ENCODE measurements around the gene DAPK1. TPM values are rescaled to one million over a fixed set of nuclear protein-coding genes. Genes with fewer than 3 reads are reported as not detected.

DAPK1 gene
- total and polyA plus RNA-seq, 3 experiments from 2014 or later: 3.7 to 4.3 TPM; not detected in 1

GRCh38 chr9:87643107-87643650 lies 145.5 kb downstream of the DAPK1 start:
- Histone ChIP-seq H3K36me3 (ENCODE audit: insufficient read depth, low read length) (no peaks in the 10 kb centered on the region), H3K27ac (ENCODE audit: low read depth, low read length) (no peak overlapping the region), H3K9me3 (ENCODE audit: low read length) (no peaks in the 10 kb centered on the region), H3K27me3 (ENCODE audit: insufficient read depth, low read length, poor library complexity, severe bottlenecking) (no peaks in the 10 kb centered on the region), H3K4me3 (ENCODE audit: low read length) (no peak overlapping the region), H3K4me1 (ENCODE audit: insufficient read depth, low read length) (no peaks in the 10 kb centered on the region)
- no peak for DNase-seq
- Mint-ChIP-seq H3K27me3 (no peaks in the 10 kb centered on the region), H3K4me3 (no peak overlapping the region), H3K27ac (no peak overlapping the region), H3K36me3 (no peaks in the 10 kb centered on the region), H3K9me3 (no peaks in the 10 kb centered on the region), H3K4me1 (no peaks in the 10 kb centered on the region)
- ChIA-PET POLR2A (no interaction called here), CTCF (no interaction called here)

DNA sequence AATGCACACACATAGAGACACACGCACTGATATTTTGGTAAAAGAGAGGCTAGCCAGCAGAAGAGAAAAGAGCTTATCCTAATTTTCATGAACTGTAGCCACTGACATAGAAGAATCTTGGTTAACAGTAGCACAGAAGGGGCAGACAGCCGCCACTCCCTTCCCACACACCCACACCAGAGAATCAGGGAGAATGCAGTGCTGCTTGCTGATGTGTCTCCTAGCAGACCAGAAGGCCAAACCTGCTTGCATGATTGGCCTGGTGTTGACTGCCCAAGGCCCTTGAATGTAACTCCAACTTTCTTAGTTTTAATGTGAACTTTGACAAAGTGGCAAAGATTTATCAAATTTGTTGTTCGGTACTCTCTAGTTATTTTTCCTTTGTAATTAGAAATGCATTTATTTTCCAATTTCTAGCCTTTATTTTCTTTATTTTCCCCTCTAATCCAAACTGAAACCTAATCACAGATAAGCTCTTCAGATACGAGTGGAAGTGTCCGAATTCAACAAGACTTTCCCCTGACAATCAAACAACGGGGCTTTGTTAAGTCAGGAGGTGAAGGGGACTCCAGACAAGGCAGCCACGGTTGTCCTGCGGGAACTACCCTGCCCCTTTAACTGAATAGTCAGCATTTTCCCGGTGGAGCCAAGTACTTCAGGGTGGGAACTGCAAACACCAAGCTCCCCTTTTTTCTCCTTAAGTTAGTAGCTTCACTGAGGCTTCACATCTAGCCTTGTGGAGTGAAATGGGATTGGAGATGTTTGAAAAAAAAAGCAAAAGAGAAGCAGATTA lies 146.3 kb downstream of the DAPK1 start:
- no peaks in the 10 kb centered on the region for H3K9me3 ChIP-seq (ENCODE audit: low read length)
- DNase-seq: no peak
- H3K36me3 ChIP-seq (ENCODE audit: insufficient read depth, low read length): no peaks in the 10 kb centered on the region
- no peaks in the 10 kb centered on the region for H3K9me3 Mint-ChIP-seq
- H3K36me3 Mint-ChIP-seq: no peaks in the 10 kb centered on the region
- ChIA-PET POLR2A (no interaction called here), CTCF (no interaction called here)
- H3K27me3 Mint-ChIP-seq: no peaks in the 10 kb centered on the region
- H3K27ac ChIP-seq (ENCODE audit: low read depth, low read length): no peak overlapping the region
- H3K27ac Mint-ChIP-seq: no peak overlapping the region
- H3K4me3 Mint-ChIP-seq: no peak overlapping the region
- no peaks in the 10 kb centered on the region for H3K27me3 ChIP-seq (ENCODE audit: insufficient read depth, low read length, poor library complexity, severe bottlenecking)
- H3K4me3 ChIP-seq (ENCODE audit: low read length): no peak overlapping the region
- no peaks in the 10 kb centered on the region for H3K4me1 ChIP-seq (ENCODE audit: insufficient read depth, low read length)
- no peaks in the 10 kb centered on the region for H3K4me1 Mint-ChIP-seq

DNA sequence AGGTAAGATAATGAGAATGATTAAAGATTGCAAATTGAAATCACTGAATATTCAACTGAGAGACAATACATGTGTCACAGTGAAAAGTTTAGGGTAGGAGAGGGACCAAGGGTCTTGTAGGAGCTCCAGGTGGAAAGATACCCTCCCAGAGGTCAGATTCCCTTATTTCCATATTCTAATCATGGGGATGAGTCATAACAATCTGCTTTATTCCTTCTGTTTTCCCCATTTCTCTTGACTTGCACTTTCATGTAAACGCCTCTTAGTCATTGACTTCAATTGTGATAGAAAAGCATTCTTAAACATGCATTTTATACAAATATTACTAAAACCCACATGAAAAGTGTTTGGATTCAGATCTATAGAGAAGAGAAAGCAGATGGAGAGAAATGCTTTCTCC lies 147.0 kb downstream of the DAPK1 start:
- Histone ChIP-seq H3K36me3 (ENCODE audit: insufficient read depth, low read length) (no peaks in the 10 kb centered on the region), H3K27ac (ENCODE audit: low read depth, low read length) (no peak overlapping the region), H3K4me1 (ENCODE audit: insufficient read depth, low read length) (no peaks in the 10 kb centered on the region), H3K9me3 (ENCODE audit: low read length) (no peaks in the 10 kb centered on the region), H3K27me3 (ENCODE audit: insufficient read depth, low read length, poor library complexity, severe bottlenecking) (no peaks in the 10 kb centered on the region), H3K4me3 (ENCODE audit: low read length) (no peak overlapping the region)
- no peak for DNase-seq
- H3K36me3 Mint-ChIP-seq: no peaks in the 10 kb centered on the region
- H3K27me3 Mint-ChIP-seq: no peaks in the 10 kb centered on the region
- H3K4me3 Mint-ChIP-seq: no peak overlapping the region
- no peaks in the 10 kb centered on the region for H3K9me3 Mint-ChIP-seq
- H3K4me1 Mint-ChIP-seq: no peaks in the 10 kb centered on the region
- ChIA-PET POLR2A (no interaction called here), CTCF (no interaction called here)
- H3K27ac Mint-ChIP-seq: no peak overlapping the region

- H3K36me3 ChIP-seq (ENCODE audit: insufficient read depth, low read length): no peaks in the 10 kb centered on the region
- H3K27ac ChIP-seq (ENCODE audit: low read depth, low read length): no peak overlapping the region
- CTCF ChIA-PET: no interaction called here
- POLR2A ChIA-PET: no interaction called here
- H3K9me3 ChIP-seq (ENCODE audit: low read length): no peaks in the 10 kb centered on the region
- Mint-ChIP-seq H3K4me1 (no peaks in the 10 kb centered on the region), H3K9me3 (no peaks in the 10 kb centered on the region), H3K4me3 (no peak overlapping the region), H3K36me3 (no peaks in the 10 kb centered on the region), H3K27ac (no peak overlapping the region), H3K27me3 (no peaks in the 10 kb centered on the region)
- no peaks in the 10 kb centered on the region for H3K27me3 ChIP-seq (ENCODE audit: insufficient read depth, low read length, poor library complexity, severe bottlenecking)
- H3K4me1 ChIP-seq (ENCODE audit: insufficient read depth, low read length): no peaks in the 10 kb centered on the region
- H3K4me3 ChIP-seq (ENCODE audit: low read length): no peak overlapping the region
- no peak for DNase-seq
Observed at GRCh38 chr9:87646546-87646945, 148.9 kb downstream of the DAPK1 start.

GRCh38 chr9:87647114-87647513 lies 149.4 kb downstream of the DAPK1 start:
- H3K4me3 ChIP-seq (ENCODE audit: low read length): no peak overlapping the region
- no peak overlapping the region for H3K27ac ChIP-seq (ENCODE audit: low read depth, low read length)
- H3K4me1 ChIP-seq (ENCODE audit: insufficient read depth, low read length): no peaks in the 10 kb centered on the region
- H3K36me3 ChIP-seq (ENCODE audit: insufficient read depth, low read length): no peaks in the 10 kb centered on the region
- ChIA-PET POLR2A (no interaction called here), CTCF (no interaction called here)
- no peaks in the 10 kb centered on the region for H3K27me3 ChIP-seq (ENCODE audit: insufficient read depth, low read length, poor library complexity, severe bottlenecking)
- Mint-ChIP-seq H3K36me3 (no peaks in the 10 kb centered on the region), H3K27me3 (no peaks in the 10 kb centered on the region), H3K4me3 (no peak overlapping the region), H3K4me1 (no peaks in the 10 kb centered on the region), H3K27ac (no peak overlapping the region), H3K9me3 (no peaks in the 10 kb centered on the region)
- no peaks in the 10 kb centered on the region for H3K9me3 ChIP-seq (ENCODE audit: low read length)
- DNase-seq: no peak

DNA sequence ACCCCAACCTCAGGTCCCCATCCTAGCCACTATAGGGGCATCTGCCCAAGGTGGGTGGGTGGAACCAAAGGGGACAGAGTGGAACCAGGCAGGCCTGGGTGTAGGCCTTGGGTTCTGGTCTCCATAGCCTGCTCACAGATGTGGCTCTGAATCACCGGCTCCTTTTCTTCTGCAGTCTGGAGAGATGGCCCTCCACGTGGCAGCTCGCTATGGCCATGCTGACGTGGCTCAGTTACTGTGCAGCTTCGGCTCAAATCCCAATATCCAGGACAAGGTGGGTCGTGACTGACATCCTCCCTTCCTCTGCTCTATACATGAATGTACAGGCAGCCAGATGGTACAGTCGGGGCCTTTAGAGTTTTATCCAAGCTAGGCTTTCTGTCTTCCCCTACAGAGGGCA lies 150.9 kb downstream of the DAPK1 start:
- Histone ChIP-seq H3K9me3 (ENCODE audit: low read length) (no peaks in the 10 kb centered on the region), H3K27ac (ENCODE audit: low read depth, low read length) (no peak overlapping the region), H3K36me3 (ENCODE audit: insufficient read depth, low read length) (no peaks in the 10 kb centered on the region), H3K27me3 (ENCODE audit: insufficient read depth, low read length, poor library complexity, severe bottlenecking) (no peaks in the 10 kb centered on the region), H3K4me1 (ENCODE audit: insufficient read depth, low read length) (no peaks in the 10 kb centered on the region), H3K4me3 (ENCODE audit: low read length) (no peak overlapping the region)
- no peak overlapping the region for H3K4me3 Mint-ChIP-seq
- DNase-seq: no peak
- H3K36me3 Mint-ChIP-seq: no peaks in the 10 kb centered on the region
- no peaks in the 10 kb centered on the region for H3K9me3 Mint-ChIP-seq
- H3K4me1 Mint-ChIP-seq: no peaks in the 10 kb centered on the region
- no peaks in the 10 kb centered on the region for H3K27me3 Mint-ChIP-seq
- CTCF ChIA-PET: no interaction called here
- H3K27ac Mint-ChIP-seq: no peak overlapping the region
- POLR2A ChIA-PET: no interaction called here

DNA sequence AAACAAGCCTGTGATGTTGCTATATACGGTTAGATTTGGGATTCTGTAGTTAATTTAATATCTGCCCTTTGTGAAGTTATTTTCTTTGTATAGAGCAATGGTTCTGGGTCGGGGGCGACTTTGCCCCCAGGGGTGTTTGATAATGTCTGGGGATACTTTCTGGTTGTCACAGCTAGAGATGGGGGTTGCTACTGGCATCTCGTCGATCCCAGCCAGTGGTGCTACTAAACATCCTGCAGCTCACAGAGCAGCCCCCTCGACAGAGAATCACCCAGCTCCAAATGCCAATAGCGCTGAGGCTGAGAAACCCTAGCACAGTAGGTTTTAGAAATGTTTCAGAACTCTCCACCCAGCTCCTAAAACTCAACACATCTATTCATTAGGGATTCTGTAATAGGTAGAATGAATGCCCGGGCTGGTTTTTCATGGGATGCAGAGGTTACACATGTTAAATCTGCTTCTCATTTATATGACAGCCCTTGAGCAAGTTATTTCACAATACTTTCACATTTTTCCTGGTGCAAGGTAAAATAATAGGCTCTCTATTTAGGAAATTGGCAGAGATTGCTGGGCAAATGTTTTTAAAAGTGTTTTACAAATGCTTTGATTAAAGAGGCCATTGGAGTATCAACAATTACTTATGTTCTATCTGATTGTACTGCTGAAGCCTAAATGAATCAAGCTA lies 153.1 kb downstream of the DAPK1 start:
- no peaks in the 10 kb centered on the region for H3K4me1 Mint-ChIP-seq
- Histone ChIP-seq H3K27me3 (ENCODE audit: insufficient read depth, low read length, poor library complexity, severe bottlenecking) (no peaks in the 10 kb centered on the region), H3K27ac (ENCODE audit: low read depth, low read length) (no peak overlapping the region), H3K4me1 (ENCODE audit: insufficient read depth, low read length) (no peaks in the 10 kb centered on the region), H3K9me3 (ENCODE audit: low read length) (no peaks in the 10 kb centered on the region), H3K4me3 (ENCODE audit: low read length) (no peak overlapping the region), H3K36me3 (ENCODE audit: insufficient read depth, low read length) (no peaks in the 10 kb centered on the region)
- H3K36me3 Mint-ChIP-seq: no peaks in the 10 kb centered on the region
- no peak overlapping the region for H3K4me3 Mint-ChIP-seq
- no peaks in the 10 kb centered on the region for H3K9me3 Mint-ChIP-seq
- no peak overlapping the region for H3K27ac Mint-ChIP-seq
- CTCF ChIA-PET: no interaction called here
- DNase-seq: no peak
- no peaks in the 10 kb centered on the region for H3K27me3 Mint-ChIP-seq
- POLR2A ChIA-PET: no interaction called here

DNA sequence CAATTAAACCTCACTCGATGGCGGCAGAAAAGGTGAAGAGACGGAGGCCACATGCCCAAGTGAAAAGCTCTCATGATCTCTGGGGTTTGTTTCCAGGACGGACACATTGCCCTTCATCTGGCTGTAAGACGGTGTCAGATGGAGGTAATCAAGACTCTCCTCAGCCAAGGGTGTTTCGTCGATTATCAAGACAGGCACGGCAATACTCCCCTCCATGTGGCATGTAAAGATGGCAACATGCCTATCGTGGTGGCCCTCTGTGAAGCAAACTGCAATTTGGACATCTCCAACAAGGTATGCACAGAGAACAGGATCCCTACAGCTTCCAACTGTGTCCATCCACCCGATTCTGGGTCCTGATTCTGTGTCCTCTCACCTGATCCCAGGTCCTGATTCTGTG lies 153.8 kb downstream of the DAPK1 start:
- no peak for DNase-seq
- POLR2A ChIA-PET: no interaction called here
- no peak overlapping the region for H3K4me3 Mint-ChIP-seq

More for the DNA sequence above, 153.8 kb downstream of the DAPK1 start:
- Histone ChIP-seq H3K36me3 (ENCODE audit: insufficient read depth, low read length) (no peaks in the 10 kb centered on the region), H3K4me1 (ENCODE audit: insufficient read depth, low read length) (no peaks in the 10 kb centered on the region), H3K4me3 (ENCODE audit: low read length) (no peak overlapping the region), H3K27ac (ENCODE audit: low read depth, low read length) (no peak overlapping the region), H3K9me3 (ENCODE audit: low read length) (no peaks in the 10 kb centered on the region), H3K27me3 (ENCODE audit: insufficient read depth, low read length, poor library complexity, severe bottlenecking) (no peaks in the 10 kb centered on the region)
- Mint-ChIP-seq H3K9me3 (no peaks in the 10 kb centered on the region), H3K4me1 (no peaks in the 10 kb centered on the region), H3K27ac (no peak overlapping the region), H3K36me3 (no peaks in the 10 kb centered on the region), H3K27me3 (no peaks in the 10 kb centered on the region)
- CTCF ChIA-PET: no interaction called here

Data from CD8-positive, alpha-beta memory T cell (primary cell).